GM11168 (cell line): ENCODE results near the gene BANP.
"Not testable (repeated sequence)": the region's sequence is repeated elsewhere in the genome, so short reads cannot be mapped to it uniquely, and the experiment has no call there.

Experiments used
- in situ Hi-C: fragments of 300-500 bp; cut with MboI; formaldehyde crosslinking; loops from one replicate; pipeline ENCODE4 v1.12.0; 2022; ENCODE audit warnings: low sequenced_read_pairs; ENCODE audit not compliant: unreplicated experiment

Gene BANP

DNA sequence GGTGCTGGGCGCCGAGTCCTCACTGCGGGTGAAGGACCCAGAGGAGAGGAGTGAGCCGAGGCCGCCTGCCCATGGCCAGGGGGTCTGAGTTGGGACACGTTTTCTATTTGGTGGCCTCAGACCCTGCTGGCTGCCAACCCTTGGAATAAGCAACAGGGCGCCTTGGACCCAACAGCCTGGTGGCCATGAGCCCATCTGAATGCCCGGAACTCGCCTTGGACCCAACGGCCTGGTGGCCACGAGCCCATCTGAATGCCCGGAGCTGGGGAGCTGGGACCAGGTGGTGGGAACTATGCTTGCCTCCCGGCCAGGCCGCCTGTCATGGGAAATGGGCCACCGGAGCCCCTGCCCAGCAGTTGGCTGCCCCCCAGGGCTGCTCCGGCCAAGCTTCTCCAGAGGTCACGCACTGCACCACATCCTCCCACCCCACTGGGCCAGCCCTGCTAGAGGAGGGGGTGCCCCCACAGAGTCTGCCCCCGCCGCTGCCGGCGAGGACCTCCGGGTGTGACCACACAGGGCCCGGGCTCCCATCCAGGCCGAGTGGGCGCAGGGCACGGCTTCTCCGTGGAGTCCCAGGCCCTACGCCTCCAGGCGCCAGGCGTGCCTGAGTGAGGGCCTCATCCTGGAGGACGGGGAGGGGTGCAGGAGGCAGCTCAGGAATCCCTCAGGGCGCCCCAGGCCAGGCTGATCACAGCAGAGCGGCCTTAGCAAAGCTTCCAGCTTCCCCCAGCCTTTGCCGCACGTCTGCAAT, 140.2 kb downstream of the BANP start:
- in situ Hi-C loops = not testable (repeated sequence)

DNA sequence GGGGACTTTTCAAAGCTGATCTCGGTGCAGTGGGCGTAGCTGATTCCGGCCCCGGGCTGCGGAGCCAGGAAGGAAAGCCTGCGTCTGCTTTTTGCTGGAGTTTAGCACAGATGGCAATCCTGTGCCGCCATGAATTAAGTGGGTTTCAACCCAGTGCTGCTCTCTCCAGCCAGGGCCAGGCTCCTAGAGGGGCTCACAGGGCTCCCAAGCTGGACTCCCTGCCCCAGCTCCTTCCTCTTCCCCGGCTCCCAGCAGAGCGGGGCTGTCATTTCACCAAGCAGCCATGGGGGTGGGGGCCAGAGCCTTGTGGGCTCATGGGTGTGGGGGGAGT, 140.7 kb downstream of the BANP start:
- in situ Hi-C loops = not testable (repeated sequence)

DNA sequence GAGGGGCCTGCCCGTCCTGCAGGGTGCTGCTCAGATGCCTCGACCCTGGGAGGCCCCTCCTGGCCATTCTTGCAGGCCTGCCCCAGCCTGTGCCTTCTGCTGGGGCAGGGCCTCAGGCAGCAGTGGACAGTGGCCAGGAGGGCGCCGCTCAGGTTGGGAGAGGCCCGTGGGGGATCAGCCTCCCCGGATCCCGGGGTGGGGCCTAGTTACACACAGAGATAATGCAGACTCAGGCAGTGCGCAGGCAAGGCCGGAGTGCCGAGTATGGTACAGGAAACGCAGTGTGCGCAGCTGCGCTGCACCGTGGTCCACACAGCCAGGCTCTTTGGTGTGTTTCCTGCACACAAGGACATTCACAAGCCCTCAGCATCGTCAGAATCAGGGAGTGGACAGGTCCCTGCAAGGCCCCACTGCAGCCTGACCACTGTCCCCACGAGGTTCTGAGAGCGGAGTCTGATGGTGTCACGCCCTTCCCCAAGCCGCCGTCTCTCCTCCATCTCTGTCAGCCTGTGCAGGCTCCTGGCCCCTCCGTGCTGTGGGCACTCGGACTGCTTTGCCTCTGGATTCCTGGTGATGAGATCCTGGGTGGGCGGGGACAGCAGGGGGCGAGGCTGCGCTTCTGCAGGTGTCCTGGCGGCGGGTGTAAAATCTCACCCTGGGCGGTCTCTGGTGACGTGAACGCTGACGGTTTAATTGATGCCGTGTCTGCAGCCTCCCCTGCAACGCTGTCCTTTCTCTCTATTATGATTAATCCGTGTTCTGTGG, 141.7 kb downstream of the BANP start:
- in situ Hi-C loops = not testable (repeated sequence)

DNA sequence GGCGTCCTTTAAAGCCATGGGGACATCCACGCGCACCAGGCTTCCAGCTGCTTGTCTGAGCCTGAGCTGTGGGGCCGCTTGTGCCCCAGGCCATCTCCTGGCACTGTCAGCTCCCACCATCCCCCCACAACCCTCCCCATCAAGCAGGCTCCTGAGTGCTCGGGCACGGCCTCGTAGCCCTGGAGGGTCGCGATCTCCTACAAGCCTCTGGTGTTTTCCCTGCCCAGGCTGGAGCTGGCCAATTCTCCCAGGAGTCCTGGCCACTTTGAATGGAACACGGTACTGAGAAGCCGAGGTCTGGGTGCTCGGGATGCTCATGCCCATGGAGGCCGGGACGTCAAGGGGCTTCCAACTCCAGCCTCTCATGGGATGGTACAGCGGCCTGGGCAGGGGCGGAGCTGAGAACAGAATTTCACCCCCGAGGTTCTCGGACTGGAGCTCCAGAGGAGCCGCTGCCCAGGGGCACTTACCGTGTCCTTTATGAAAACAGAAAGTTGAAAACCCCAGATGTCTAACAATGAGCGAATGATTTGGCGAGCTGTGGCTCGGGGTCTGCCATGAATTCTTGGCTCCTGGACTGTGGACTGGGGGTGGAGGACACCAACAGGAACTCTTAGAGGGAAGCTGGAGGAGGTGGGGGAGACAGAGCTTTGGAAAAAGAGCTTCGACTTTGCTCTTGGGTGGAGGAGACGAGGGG, 142.5 kb downstream of the BANP start:
- in situ Hi-C loops = not testable (repeated sequence)

DNA sequence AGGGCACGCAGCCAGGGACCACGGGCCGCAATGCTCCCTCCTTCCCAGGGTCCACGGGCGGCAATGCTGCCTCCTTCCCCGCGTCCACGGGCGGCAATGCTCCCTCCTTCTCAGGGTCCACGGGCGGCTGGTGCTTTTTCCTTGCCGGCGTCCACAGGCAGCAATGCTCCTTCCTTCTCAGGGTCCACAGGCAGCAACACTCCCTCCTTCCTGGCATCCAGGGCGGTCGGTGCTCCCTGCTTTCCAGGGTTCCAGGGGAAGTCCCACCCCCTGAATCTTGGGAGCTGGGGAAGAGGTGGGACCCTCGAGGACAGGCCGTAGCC, 143.0 kb downstream of the BANP start:
- in situ Hi-C loops = not testable (repeated sequence)

DNA sequence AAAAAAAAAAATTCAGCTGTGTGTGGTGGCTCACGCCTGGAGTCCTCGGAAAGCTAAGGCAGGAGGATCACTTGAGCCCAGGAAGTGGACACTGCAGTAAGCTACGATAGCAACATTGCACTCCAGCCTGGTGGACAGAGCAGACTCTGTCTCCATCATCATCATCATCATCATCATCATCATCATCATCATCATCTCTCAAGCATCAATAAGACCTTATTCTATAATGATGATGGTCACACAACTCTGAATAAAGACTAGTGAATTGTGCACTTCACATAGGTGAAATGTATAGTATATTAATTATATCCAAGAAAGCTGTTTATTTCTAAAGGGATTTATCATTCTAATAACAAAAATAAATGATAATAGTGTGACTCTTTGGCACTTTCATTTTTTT, 143.7 kb downstream of the BANP start:
- in situ Hi-C loops = not testable (repeated sequence)

DNA sequence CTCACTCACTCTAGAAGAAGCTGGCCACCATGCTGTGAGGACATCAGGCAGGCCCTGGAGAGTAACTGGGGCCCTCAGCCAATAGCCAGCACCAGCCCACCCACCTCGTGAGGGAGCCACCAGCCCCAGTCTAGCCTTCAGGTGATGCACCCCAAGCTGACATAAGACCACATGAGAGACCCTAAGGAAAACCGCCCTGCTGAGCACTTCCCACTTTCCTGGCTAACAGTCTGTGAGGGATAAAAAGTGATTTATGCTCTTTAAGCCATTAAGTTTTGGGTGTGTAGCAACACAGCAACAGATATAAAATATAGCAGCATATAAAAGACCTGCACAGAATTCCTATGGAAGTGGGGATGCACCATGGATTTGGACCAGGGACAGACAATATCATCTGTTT, 145.4 kb downstream of the BANP start:
- in situ Hi-C loops = not testable (repeated sequence)

DNA sequence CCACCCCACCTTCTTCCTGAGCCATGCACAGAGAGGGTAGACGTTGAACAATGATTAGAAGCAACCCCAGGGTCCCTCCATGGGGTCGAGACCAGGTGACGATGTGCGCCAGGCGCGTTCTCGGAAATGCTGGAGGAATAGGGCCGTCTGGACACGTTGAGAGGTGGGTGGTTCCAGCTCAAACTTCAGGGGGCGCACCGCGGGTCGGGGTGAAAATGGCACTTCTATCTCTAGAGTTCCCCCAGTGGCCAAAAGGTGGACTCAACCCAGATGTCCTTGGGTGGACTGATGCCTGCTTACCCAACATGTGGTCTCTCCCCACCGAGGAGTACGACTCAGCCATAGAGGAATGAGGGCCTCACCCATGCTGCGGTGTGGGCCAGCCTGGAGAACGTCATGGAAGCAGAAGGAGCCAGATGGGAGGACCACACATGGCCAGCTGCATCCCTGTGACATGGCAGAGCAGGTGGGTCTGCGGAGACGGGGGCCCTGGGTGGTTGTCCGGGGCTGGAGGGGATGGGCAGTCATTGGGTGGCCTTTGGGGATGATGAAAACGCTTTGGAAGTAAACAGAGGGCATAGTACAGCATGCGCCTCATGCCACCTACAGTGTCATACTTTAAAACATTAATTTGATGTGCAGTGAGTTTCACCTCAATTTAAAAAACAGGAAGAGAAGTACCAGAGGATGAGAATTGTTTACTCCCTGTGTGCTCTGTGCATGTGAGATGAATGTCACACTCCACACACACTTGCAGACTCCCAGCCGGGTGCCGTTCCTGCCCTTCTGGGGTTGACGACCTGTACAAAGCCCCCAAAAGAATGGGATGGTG, 147.7 kb downstream of the BANP start:
- in situ Hi-C loops = not testable (repeated sequence)

DNA sequence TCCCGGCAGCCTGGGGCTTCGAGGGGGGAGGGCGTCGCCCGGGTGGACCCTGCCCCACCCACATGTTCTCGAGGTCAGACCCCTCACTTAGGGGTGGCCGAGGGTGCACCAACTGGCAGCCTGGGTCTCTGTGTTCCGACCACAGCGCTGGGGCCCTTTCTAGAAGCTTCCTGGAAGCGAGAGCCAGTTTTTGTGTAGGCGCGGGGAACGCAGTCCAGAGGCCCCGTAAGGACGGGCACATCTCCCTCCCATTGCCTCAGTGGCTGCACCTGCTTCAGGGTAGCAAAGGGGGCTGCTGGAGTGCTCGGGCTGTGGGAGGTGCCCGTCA, 148.3 kb downstream of the BANP start:
- in situ Hi-C loops = no loop called here

DNA sequence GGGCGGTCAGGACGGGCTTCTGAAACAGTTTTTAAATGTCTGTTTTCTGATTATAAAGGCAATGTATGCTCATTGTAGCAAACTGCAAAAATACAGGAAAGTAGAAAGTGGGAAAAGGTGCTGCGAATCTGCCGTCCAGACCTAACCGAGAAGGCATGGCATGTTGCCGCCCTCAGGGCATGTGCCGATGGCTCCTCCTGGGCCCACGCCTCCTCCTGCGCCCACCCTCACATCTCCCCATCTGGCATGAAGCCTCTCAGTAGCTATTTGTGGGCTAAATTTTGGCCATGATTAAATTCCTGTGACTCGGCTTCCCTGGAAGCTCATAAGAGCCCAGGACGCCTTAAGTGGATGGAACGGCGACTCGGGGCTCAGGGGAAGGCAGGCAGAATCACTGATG, 148.7 kb downstream of the BANP start:
- in situ Hi-C loops = not testable (repeated sequence)

DNA sequence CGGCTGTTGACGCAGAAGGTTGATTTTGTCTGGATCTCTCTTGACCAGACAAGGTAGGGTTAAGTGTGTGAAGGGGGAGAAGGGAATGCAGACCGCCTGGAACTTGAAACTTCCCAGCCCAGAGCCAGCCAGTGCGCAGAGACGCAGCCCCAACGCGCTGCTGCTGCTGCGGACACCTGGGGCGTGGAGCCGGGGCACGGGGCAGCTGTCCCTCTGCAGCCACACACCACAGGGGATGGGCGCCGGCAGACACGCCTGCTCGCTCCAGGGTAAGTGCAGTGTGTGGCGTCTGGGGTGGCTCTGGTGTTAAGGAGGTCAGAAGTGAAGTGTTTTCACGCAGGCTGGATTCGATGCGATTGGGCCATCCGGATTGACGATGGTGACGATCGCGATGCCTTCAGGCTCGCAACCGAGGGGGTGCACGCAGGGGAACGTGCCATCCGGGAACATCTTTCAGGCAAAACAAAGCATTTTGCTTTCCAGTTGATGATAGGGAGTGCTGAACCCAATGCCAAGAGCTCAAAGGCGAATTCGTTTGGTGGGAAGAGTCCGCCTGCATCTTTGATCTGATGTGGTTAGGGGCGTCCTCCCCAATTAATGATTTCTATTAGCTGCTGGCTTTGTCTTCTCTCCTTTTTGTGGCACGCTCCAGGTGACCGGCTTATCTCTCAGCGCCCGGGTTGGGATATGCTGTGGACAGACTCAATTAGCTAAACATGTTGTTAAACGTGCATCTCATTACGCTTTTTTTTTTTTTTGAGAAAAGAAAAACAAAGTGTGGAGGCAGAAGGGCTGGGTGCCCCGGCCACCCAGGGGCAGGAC, 149.8 kb downstream of the BANP start:
- in situ Hi-C loops = not testable (repeated sequence)

DNA sequence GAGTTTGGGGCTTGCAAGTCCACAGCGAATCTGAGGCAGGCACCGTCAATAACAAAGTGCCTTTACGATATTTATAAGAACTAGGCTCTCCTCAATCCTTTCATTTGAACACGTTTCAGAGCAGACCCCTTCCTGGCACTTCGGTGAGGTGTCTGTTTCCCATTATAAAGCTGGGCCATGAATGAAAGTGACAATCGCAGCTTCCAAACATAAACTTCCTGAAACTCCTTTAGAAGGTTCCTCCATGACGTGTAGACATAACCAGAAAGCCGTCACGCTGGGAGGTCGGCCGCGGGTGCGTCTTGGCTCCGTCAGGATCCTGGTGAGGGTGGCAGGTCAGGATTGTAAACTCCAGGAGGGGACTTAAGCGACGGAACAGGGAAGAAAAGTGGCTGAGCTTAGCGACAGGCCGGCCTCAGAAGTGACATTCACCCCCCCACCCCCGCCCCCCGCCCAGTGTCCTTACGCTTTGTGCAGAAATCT, 150.4 kb downstream of the BANP start:
- in situ Hi-C loops = not testable (repeated sequence)

DNA sequence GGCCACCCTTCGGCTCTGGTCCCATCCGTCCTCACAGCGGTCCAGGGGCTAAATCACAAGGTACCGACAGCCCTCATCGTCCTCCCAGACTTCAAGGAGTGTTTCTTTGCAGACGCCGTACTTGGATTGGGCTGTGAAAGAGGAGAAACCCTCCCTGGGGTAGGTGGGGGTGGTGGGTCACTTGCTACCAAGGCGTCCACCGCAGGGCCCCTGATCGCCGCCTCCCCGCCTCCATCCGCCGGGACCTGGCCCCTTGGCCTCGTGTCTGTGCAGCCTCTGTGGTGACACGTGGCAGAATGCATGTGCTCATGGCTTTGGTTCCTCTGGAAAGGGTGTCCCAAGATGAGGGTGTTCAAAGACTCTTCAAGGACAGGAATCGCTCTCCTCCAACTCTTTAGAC, 151.4 kb downstream of the BANP start:
- in situ Hi-C loops = no loop called here

DNA sequence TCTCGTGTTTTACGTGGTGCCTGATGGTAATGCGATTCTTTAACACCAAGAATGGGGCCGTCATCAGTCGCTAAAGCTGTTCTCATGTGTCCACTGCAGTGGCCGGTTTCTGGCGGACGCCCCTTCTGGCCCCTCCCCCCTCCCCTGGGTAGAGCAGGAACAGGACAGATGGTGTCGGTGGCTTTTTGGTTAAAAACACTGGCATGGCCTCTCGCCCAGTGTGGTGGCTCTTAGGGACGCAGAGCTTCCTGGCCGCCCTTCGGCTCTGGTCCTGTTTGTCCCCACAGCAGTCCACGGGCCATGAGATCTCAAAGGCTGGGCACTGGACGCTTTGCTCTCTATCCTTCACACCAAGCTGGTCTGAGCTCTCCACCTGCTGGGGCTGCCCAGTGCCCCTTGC, 151.8 kb downstream of the BANP start:
- in situ Hi-C loops = no loop called here

DNA sequence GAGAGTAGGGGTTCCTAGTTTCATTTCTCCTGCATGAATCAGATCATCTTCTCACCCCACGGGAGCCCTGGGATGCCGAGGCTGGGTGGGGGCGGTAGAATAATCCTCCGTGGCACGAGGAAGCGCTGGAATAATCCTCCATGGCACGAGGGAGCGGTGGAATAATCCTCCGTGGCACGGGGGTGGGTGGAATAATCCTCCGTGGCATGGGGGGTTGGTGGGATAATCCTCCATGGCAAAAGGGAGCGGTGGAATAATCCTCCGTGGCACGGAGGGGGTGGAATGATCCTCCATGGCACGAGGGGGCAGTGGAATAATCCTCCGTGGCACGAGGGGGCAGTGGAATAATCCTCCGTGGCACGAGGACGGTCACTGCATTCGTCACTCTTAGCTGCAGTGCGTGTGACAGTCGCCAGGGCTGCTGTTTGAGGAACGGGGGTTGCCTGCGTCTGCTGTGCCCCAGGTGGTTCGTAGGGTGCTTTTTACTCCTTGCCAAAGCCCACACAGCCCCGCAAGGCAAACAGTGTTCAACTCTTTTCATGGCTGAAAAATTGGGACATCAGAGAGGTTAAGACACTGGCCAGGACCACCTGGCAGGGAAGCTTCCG, 152.5 kb downstream of the BANP start:
- in situ Hi-C loops = no loop called here

DNA sequence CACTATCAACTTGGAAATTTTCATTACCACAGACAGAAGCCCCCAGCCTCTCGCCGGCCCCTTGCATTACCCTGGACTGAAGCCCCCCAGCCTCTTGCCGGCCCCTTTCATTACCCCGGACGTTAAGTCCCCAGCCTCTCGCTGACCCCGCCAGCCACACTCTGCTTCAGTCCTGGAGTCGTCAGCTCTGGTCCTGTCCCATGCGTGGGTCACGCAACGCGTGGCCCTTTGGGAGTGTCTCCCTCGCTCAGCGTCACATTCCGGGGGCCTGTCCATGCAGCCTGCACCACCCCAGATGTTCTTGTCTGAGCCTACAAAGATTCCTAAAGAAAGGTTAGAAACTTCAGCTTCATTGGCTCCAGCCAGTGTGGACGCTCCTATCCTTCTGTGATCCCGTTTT, 153.1 kb downstream of the BANP start:
- in situ Hi-C loops = not testable (repeated sequence)

DNA sequence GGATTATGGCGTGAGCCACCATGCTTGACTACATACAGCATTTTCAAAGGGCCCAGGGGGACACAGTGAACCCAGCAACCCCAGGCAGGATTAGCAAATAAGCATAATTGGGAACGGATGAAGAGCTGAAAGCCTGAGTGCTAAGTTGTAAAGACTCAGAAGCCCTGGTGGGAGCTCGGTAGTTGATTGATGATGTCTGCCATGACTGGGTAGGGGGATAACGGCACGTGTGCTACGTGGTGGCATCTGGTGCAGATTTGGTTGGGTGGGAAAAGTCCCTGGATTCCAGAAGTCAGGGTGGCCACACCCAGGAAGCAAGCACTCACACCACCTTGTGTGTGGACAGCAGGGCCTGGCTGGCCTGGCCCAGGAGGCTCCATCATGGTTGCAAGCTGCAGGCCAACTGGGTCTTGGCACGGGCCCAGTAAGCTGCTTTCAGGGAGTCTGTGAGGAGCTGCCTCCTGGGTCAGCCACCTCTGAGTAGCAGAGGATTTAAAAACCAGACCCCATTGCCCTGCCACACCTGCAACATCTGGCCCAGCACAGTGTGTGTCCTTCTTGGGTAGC, 154.4 kb downstream of the BANP start:
- in situ Hi-C loops = not testable (repeated sequence)

DNA sequence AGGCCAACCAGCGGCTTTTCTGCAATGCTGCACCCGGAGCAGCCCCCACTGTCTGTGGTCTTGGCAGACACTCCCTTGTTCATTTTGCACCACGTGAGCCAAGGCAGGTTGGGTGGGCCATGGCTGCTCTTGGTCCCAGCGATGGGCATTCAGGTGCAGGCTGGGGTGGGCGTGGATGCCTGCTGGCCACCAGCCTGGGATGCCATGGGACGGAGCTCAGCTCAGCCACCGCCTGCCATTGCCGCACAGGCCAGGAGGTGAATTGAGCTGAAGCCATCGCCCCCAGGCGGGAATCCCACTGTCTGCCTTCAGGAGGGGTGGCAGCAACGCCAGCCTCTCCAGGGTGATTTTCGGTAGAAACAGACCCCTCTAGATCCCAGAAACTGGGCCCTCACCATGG, 155.3 kb downstream of the BANP start:
- in situ Hi-C loops = not testable (repeated sequence)

DNA sequence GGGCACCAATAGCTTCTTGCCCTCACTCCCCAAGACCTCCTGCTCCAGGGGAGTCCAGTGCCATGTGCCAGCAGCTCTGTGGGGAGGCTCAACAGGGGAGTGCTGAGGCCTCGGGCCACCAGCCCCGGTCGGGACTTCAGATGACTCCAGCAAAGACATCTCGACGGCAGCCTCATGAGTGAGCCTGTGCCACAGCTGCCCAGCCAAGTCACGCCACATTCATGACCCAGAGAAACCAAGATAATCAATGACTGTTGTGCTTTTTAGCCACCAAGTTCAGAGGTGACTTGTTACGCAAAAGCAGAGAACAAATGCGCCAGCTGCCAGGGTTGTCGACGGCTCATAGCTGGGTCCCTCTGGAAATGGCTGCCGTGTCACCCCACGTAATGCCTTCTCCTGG, 157.5 kb downstream of the BANP start:
- in situ Hi-C loops = no loop called here
